ENCODE measurements around the gene MAPK8IP3.
"Not testable (repeated sequence)": the region's sequence is repeated elsewhere in the genome, so short reads cannot be mapped to it uniquely, and the experiment has no call there.

MAPK8IP3 gene

GRCh38 chr16:1718236-1718635 lies 12.2 kb downstream of the MAPK8IP3 start:
- H3K27me3 ChIP-seq (ENCODE audit: control insufficient read depth, insufficient read depth, low read length); H3K4me3 ChIP-seq (ENCODE audit: low read length); H3K9me3 ChIP-seq (replicated peaks; ENCODE audit: low read length); H3K36me3 ChIP-seq (ENCODE audit: insufficient read depth, low read length); H3K9ac ChIP-seq (ENCODE audit: low read depth, low read length); H3K4me2 ChIP-seq (ENCODE audit: low read length): not testable (repeated sequence)
- H3K4me1 ChIP-seq (ENCODE audit: control insufficient read depth, insufficient read depth, low read length) = peaks cover 16% of the 10 kb centered on the region

DNA sequence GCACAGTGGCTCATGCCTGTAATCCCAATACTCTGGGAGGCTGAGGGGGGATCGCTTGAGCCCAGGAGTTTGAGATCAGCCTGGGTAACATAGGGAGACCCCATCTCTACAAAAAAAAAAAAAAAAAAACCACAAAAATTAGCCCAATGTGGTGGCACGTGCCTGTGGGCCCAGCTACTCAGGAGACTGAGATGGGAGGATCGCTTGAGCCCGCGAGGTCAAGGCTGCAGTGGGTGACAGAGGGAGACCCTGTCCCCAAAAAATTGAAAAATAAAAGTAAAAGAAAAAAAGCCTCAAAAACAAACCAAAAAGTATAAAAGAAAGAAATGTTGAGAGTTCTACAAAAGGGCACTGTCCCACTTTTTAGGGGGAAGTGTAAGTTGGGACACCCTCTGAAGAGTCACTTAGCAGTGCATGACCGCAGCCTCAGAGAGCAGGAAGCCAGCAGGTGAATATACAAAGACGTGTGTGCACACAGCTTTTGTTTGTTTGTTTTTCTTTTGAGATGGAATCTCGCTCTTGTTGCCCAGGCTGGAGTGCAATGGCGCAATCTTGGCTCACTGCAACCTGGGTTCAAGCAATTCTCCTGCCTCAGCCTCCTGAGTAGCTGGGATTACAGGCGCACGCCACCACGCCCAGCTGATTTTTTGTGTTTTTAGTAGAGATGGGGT lies 13.7 kb downstream of the MAPK8IP3 start:
- H3K9me3 ChIP-seq (replicated peaks; ENCODE audit: low read length); H3K4me3 ChIP-seq (ENCODE audit: low read length); H3K9ac ChIP-seq (ENCODE audit: low read depth, low read length); H3K27me3 ChIP-seq (ENCODE audit: control insufficient read depth, insufficient read depth, low read length); H3K4me2 ChIP-seq (ENCODE audit: low read length); H3K36me3 ChIP-seq (ENCODE audit: insufficient read depth, low read length): not testable (repeated sequence)
- H3K4me1 ChIP-seq (ENCODE audit: control insufficient read depth, insufficient read depth, low read length) = peaks cover 20% of the 10 kb centered on the region

DNA sequence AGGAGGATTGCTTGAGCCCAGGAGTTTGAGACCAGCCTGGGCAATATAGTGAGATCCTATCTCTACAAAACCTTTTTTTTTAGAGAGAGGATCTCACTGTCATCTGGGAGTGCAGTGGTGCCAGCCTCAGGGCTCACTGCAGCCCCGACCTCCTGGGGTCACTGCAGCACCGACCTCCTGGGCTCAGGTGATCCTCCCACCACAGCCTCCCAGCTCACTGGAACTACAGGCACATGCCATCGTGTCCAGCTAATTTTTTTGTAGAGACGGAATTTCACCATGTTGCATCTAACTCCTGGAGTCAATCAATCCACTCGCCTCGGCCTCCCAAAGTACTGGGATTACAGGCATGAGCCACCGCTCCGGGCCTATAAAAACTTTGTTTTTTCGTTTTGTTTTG lies 15.4 kb downstream of the MAPK8IP3 start:
- no peaks in the 10 kb centered on the region for H3K9me3 ChIP-seq (replicated peaks; ENCODE audit: low read length)
- H3K4me3 ChIP-seq (ENCODE audit: low read length) = no peak overlapping the region
- no peak overlapping the region for H3K4me2 ChIP-seq (ENCODE audit: low read length)
- peaks cover 20% of the 10 kb centered on the region for H3K4me1 ChIP-seq (ENCODE audit: control insufficient read depth, insufficient read depth, low read length)
- H3K36me3 ChIP-seq (ENCODE audit: insufficient read depth, low read length) = peaks cover 10% of the 10 kb centered on the region
- H3K9ac ChIP-seq (ENCODE audit: low read depth, low read length) = no peak overlapping the region
- H3K27me3 ChIP-seq (ENCODE audit: control insufficient read depth, insufficient read depth, low read length) = no peaks in the 10 kb centered on the region

DNA sequence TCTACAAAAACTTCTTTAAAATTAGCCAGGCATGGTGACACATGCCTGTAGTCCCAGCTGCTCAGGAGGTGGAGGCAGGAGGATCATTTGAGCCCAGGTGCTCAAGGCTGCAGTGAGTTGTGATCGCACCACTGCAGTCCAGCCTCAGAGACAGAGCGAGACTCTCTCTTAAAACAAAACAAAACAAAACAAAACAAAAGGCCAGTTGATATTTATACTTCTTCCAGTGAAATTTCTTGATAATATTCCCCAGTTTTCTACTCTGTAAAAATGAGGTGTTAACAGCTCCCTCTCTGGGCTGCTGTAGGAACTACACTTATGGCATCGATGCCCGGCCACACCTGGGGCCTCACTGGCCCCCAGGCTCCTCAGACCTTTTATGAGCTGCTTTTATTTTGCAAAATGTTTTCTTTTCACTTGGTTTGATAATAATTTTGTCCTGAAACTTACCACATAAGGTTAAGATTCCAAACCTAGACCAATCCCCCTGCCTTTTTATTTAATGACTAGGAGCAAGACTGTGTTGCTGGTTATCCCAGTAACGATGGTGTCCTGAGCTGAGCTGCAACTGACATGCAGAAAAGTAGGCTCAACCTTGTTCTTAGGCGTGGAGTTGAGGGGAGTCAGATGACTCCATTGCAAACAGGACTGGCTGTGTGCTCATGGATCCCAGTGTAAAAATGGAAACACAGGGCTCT lies 17.6 kb downstream of the MAPK8IP3 start:
- no peaks in the 10 kb centered on the region for H3K9me3 ChIP-seq (replicated peaks; ENCODE audit: low read length)
- no peak overlapping the region for H3K9ac ChIP-seq (ENCODE audit: low read depth, low read length)
- peaks cover 24% of the 10 kb centered on the region for H3K36me3 ChIP-seq (ENCODE audit: insufficient read depth, low read length)
- H3K4me3 ChIP-seq (ENCODE audit: low read length) = no peak overlapping the region
- H3K4me2 ChIP-seq (ENCODE audit: low read length) = no peak overlapping the region
- peaks cover 20% of the 10 kb centered on the region for H3K4me1 ChIP-seq (ENCODE audit: control insufficient read depth, insufficient read depth, low read length)
- H3K27me3 ChIP-seq (ENCODE audit: control insufficient read depth, insufficient read depth, low read length) = no peaks in the 10 kb centered on the region

DNA sequence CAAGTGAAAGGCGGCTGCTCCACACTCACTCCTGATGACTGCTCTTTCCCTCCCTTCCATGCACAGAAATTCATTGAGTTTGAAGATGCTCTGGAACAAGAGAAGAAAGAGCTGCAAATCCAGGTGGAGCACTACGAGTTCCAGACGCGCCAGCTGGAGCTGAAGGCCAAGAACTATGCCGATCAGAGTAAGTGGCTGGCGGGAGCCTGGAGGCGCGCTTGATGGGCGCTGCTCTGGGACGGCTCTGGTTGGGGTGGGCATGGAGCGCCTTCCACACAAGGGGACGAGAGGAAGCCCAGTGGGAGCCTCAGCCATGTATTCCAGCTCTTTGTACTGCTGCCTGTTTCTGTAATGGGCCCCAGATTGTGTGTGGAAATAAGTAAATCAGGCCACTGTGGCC lies 18.5 kb downstream of the MAPK8IP3 start:
- Histone ChIP-seq H3K9me3 (replicated peaks; ENCODE audit: low read length) (no peaks in the 10 kb centered on the region), H3K27me3 (ENCODE audit: control insufficient read depth, insufficient read depth, low read length) (no peaks in the 10 kb centered on the region), H3K4me3 (ENCODE audit: low read length) (no peak overlapping the region), H3K36me3 (ENCODE audit: insufficient read depth, low read length) (peaks cover 32% of the 10 kb centered on the region), H3K4me2 (ENCODE audit: low read length) (no peak overlapping the region), H3K9ac (ENCODE audit: low read depth, low read length) (no peak overlapping the region), H3K4me1 (ENCODE audit: control insufficient read depth, insufficient read depth, low read length) (peaks cover 20% of the 10 kb centered on the region)

DNA sequence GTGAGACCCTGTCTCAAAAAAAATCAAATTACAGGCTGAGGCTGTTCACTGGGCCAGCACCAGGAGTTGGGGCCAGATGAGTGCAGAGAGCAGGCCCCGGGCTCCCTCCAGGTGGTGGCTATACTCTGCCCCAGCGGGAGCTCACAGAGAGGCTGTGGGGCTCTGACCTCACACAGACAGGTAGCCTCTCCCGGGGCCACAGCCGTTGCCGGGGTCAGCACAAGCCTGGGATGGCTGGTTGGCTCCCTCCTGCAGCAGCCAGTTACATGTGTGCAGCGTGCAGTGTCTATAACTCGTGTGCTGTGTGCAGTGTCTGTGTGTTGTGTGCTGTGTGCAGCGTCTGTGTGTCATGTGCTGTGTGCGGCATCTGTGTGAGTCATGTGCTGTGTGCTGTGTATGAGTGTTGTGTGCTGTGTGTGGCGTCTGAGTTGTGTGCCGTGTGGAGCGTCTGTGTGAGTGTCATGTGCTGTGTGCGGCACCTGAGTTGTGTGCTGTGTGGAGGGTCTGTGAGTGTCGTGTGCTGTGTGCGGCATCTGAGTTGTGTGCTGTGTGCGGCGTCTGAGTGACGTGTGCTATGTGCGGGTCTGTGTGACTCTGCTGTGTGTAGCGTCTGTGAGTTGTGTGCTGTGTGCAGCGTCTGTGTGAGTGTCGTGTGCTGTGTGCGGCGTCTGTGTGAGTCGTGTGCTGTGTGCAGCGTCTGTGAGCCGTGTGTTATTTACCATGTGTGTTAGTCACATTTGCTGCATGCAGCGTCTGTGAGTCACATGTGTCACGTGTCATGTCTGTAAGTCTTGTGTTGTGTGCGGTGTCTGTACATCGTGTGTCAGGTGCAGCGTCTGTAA lies 20.9 kb downstream of the MAPK8IP3 start:
- Histone ChIP-seq H3K4me1 (ENCODE audit: control insufficient read depth, insufficient read depth, low read length) (peaks cover 16% of the 10 kb centered on the region), H3K4me3 (ENCODE audit: low read length) (no peak overlapping the region), H3K9me3 (replicated peaks; ENCODE audit: low read length) (no peaks in the 10 kb centered on the region), H3K9ac (ENCODE audit: low read depth, low read length) (no peak overlapping the region), H3K27me3 (ENCODE audit: control insufficient read depth, insufficient read depth, low read length) (no peaks in the 10 kb centered on the region), H3K36me3 (ENCODE audit: insufficient read depth, low read length) (peaks cover 40% of the 10 kb centered on the region), H3K4me2 (ENCODE audit: low read length) (no peak overlapping the region)

DNA sequence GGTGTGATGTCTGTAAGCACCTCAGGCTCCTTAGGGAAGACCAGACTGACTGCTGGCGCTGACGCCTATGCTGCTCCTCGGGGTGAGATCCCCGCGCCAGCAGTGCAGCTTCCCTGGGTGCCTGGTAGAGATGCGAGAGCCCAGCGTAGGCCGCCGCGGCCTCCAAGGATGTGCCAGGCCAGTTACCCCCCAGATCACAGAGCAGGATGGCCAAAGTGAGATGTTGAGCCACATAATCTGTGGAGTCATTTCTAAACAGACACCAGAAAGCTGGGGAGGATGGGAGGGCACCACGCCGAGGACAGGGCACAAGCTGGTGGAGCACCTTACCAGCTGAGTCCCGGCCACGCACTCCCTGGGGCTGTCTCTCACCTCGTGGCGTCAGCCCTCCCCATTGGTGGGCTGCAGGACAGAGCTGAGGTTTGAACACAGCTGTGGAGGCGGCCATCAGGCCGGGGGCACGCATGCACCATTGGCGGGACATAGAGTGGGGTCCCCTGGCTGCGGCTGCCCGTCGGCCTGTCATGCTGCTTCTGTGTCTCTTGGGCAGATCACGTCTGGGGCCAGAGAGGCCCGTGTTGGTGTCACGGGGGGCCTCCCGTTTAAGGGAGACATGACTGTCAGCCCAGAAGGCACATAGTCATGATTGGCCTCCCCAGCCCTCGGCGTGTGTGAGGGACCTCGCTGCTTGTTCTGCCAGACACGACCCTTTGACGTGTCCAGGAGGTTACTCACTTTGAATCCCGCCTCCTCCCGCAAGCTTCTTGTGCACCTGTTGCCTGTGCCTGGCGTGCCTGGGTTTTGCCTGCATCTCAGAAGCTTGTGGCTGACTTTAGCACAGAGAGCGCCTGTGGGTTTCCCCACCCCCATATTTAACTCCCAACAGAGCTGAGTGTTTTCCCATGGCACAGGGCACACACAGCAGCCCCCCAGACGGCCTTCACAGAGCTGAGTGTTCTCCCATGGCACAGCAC lies 21.9 kb downstream of the MAPK8IP3 start:
- no peaks in the 10 kb centered on the region for H3K9me3 ChIP-seq (replicated peaks; ENCODE audit: low read length)
- no peak overlapping the region for H3K4me2 ChIP-seq (ENCODE audit: low read length)
- no peak overlapping the region for H3K4me3 ChIP-seq (ENCODE audit: low read length)
- no peaks in the 10 kb centered on the region for H3K27me3 ChIP-seq (ENCODE audit: control insufficient read depth, insufficient read depth, low read length)
- no peak overlapping the region for H3K9ac ChIP-seq (ENCODE audit: low read depth, low read length)
- H3K36me3 ChIP-seq (ENCODE audit: insufficient read depth, low read length) = peaks cover 49% of the 10 kb centered on the region
- peaks cover 10% of the 10 kb centered on the region for H3K4me1 ChIP-seq (ENCODE audit: control insufficient read depth, insufficient read depth, low read length)

GRCh38 chr16:1729026-1729425 lies 23.0 kb downstream of the MAPK8IP3 start:
- no peak overlapping the region for H3K4me3 ChIP-seq (ENCODE audit: low read length)
- no peaks in the 10 kb centered on the region for H3K27me3 ChIP-seq (ENCODE audit: control insufficient read depth, insufficient read depth, low read length)
- H3K4me2 ChIP-seq (ENCODE audit: low read length) = no peak overlapping the region
- no peak overlapping the region for H3K9ac ChIP-seq (ENCODE audit: low read depth, low read length)
- H3K36me3 ChIP-seq (ENCODE audit: insufficient read depth, low read length) = peaks cover 60% of the 10 kb centered on the region
- H3K9me3 ChIP-seq (replicated peaks; ENCODE audit: low read length) = no peaks in the 10 kb centered on the region
- no peaks in the 10 kb centered on the region for H3K4me1 ChIP-seq (ENCODE audit: control insufficient read depth, insufficient read depth, low read length)

- Histone ChIP-seq H3K36me3 (ENCODE audit: insufficient read depth, low read length) (peaks cover 64% of the 10 kb centered on the region), H3K9ac (ENCODE audit: low read depth, low read length) (no peak overlapping the region), H3K9me3 (replicated peaks; ENCODE audit: low read length) (no peaks in the 10 kb centered on the region)
These were observed 23.4 kb downstream of the MAPK8IP3 start for GRCh38 chr16:1729445-1729844.

GRCh38 chr16:1731073-1731472 lies 25.1 kb downstream of the MAPK8IP3 start:
- peaks cover 2% of the 10 kb centered on the region for H3K9me3 ChIP-seq (replicated peaks; ENCODE audit: low read length)
- H3K36me3 ChIP-seq (ENCODE audit: insufficient read depth, low read length) = peaks cover 68% of the 10 kb centered on the region
- no peak overlapping the region for H3K4me2 ChIP-seq (ENCODE audit: low read length)

More at GRCh38 chr16:1729445-1729844, 23.4 kb downstream of the MAPK8IP3 start:
- H3K27me3 ChIP-seq (ENCODE audit: control insufficient read depth, insufficient read depth, low read length) = no peaks in the 10 kb centered on the region
- H3K4me1 ChIP-seq (ENCODE audit: control insufficient read depth, insufficient read depth, low read length) = no peaks in the 10 kb centered on the region
- no peak overlapping the region for H3K4me3 ChIP-seq (ENCODE audit: low read length)
- H3K4me2 ChIP-seq (ENCODE audit: low read length) = no peak overlapping the region

DNA sequence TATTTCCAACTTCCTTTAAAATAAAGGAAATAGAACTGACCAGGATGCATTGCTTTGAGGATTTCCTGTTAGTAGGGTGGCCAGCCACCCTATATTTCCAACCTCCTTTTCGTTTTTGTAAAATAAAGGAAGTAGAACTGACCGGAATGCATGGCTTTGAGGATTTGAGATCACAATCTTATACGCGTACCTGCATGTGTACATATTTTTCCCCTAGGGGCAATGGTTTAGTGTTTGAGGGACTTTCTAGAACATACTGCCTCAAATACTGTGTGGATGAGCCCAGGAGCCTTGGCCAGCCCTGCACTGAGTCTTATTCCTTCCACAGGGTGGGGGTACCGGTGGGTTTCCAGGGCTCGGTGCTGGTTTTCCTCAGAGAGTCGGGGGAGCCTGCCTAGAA lies 25.6 kb downstream of the MAPK8IP3 start:
- H3K4me1 ChIP-seq (ENCODE audit: control insufficient read depth, insufficient read depth, low read length) = no peaks in the 10 kb centered on the region
- no peak overlapping the region for H3K9ac ChIP-seq (ENCODE audit: low read depth, low read length)
- no peaks in the 10 kb centered on the region for H3K27me3 ChIP-seq (ENCODE audit: control insufficient read depth, insufficient read depth, low read length)
- no peak overlapping the region for H3K4me3 ChIP-seq (ENCODE audit: low read length)
- peaks cover 2% of the 10 kb centered on the region for H3K9me3 ChIP-seq (replicated peaks; ENCODE audit: low read length)
- peaks cover 65% of the 10 kb centered on the region for H3K36me3 ChIP-seq (ENCODE audit: insufficient read depth, low read length)
- no peak overlapping the region for H3K4me2 ChIP-seq (ENCODE audit: low read length)

More at GRCh38 chr16:1731073-1731472, 25.1 kb downstream of the MAPK8IP3 start:
- H3K27me3 ChIP-seq (ENCODE audit: control insufficient read depth, insufficient read depth, low read length) = no peaks in the 10 kb centered on the region
- H3K4me3 ChIP-seq (ENCODE audit: low read length) = no peak overlapping the region
- H3K4me1 ChIP-seq (ENCODE audit: control insufficient read depth, insufficient read depth, low read length) = no peaks in the 10 kb centered on the region
- no peak overlapping the region for H3K9ac ChIP-seq (ENCODE audit: low read depth, low read length)

All from skeletal muscle satellite cell (primary cell).